GM12878 (cell line): Measurements from ENCODE around the gene IFITM1. TPM values are rescaled to one million over a fixed set of nuclear protein-coding genes. Genes with fewer than 3 reads are reported as not detected.
A peak's percentile ranks its signal among the peaks of the same experiment; 100 is the strongest.

Source experiments
- ATAC-seq: fragments of 200-7000 bp; cut with Tn5 transposase; 3 replicates; pipeline ENCODE4 v1.9.1; 2020; ENCODE audit warnings: mild to moderate bottlenecking, moderate library complexity
- BruUV-seq: library from RNA; stranded (reverse); fragments of 400-500 nt; replicated peaks from 2 replicates; lab custom pipeline; 2021; lab: Mats Ljungman, UMichigan
- CTCF ChIA-PET: fragments of 300-600 bp; sonication (Branson Sonifier 250); formaldehyde crosslinking; extraction: SDS; loops from one replicate; lab custom pipeline; 2021; ENCODE audit warnings: inconsistent platforms; lab: Yijun Ruan, JAX
- POLR2A ChIA-PET: fragments of 350-600 bp; formaldehyde crosslinking; extraction: SDS; loops from one replicate; lab custom pipeline; 2021; ENCODE audit warnings: inconsistent platforms; lab: Charles Lee
- RAD21 ChIA-PET: fragments of 300-600 bp; sonication (Branson Sonifier 250); formaldehyde crosslinking; loops from one replicate; lab custom pipeline; 2023; ENCODE audit warnings: antibody characterized with exemption; ENCODE audit not compliant: unreplicated experiment; lab: Charles Lee
- SMC1A ChIA-PET: fragments of 300-600 bp; sonication (Branson Sonifier 250); formaldehyde crosslinking; loops from one replicate; lab custom pipeline; 2023; ENCODE audit not compliant: unreplicated experiment, uncharacterized antibody; lab: Charles Lee
- DNase-seq: peaks from one replicate; pipeline ENCODE4 v3.0.0-alpha.2; 2011; ENCODE audit warnings: low read depth, low spot score
- FAIRE-seq: peaks from 3 replicates; lab custom pipeline; 2011; peaks lifted over from hg19 to GRCh38; lab: Jason Lieb, UNC
- H2AFZ ChIP-seq: 2 replicates; pipeline ENCODE4 v1.6.0; 2011; ENCODE audit warnings: low read depth, low read length, control low read depth; ENCODE audit not compliant: control insufficient read depth
- H3K27ac ChIP-seq: 2 replicates; pipeline ENCODE4 v1.5.1; 2011; ENCODE audit warnings: control low read depth; ENCODE audit not compliant: control insufficient read depth, insufficient read depth
- H3K27me3 ChIP-seq, 2 experiments: replicated peaks in 1 of 2; 2 replicates each; pipeline versions ENCODE4 v1.6.0 to v1.6.1; 2011; ENCODE audit warnings: low read length in 1 of 2; ENCODE audit not compliant: control insufficient read depth in 2 of 2, insufficient read depth in 2 of 2
- H3K36me3 ChIP-seq, 2 experiments: 2 replicates each; pipeline ENCODE4 v1.5.1; 2011; ENCODE audit warnings: low read length in 1 of 2; ENCODE audit not compliant: control insufficient read depth in 2 of 2, insufficient read depth in 2 of 2
- H3K4me1 ChIP-seq: 2 replicates; pipeline ENCODE4 v1.6.1; 2011; ENCODE audit warnings: mild to moderate bottlenecking, low read length, moderate library complexity, mixed read lengths; ENCODE audit not compliant: control insufficient read depth, insufficient read depth
- H3K4me2 ChIP-seq: 2 replicates; pipeline ENCODE4 v1.6.0; 2011; ENCODE audit warnings: control low read depth; ENCODE audit not compliant: control insufficient read depth, insufficient read depth
- H3K4me3 ChIP-seq: fragments of 200-600 bp; sonication (generic); 2 replicates; pipeline ENCODE4 v1.5.1; 2016
- H3K79me2 ChIP-seq: 2 replicates; pipeline ENCODE4 v1.6.0; 2011; ENCODE audit warnings: low read length; ENCODE audit not compliant: control insufficient read depth, insufficient read depth
- H3K9ac ChIP-seq: 2 replicates; pipeline ENCODE4 v1.8.0; 2011; ENCODE audit warnings: low read length, control low read depth, mixed read lengths; ENCODE audit not compliant: control insufficient read depth, insufficient read depth
- H3K9me3 ChIP-seq: replicated peaks from 3 replicates; pipeline ENCODE4 v1.5.1; 2011; ENCODE audit warnings: mild to moderate bottlenecking, low read length; ENCODE audit not compliant: control insufficient read depth, insufficient read depth
- H4K20me1 ChIP-seq: 2 replicates; pipeline ENCODE4 v1.6.0; 2011; ENCODE audit not compliant: control insufficient read depth, insufficient read depth
- ATF7 ChIP-seq: fragments of 450-650 bp; IDR thresholded peaks from 2 replicates; pipeline ENCODE4 v1.6.1; 2016; ENCODE audit warnings: low read depth, mild to moderate bottlenecking
- CUX1 ChIP-seq: IDR thresholded peaks from 2 replicates; pipeline ENCODE4 v1.6.1; 2012; ENCODE audit warnings: improper control_type of control experiment, low read depth, low read length; ENCODE audit not compliant: insufficient replicate concordance
- EGR1 ChIP-seq, 2 experiments: IDR thresholded peaks; 1 replicate in 1 of 2; 2 replicates in 1 of 2; pipeline ENCODE4 v1.6.1; 2011 to 2012; ENCODE audit warnings: low read depth in 2 of 2, low read length in 2 of 2, borderline replicate concordance in 1 of 2, mild to moderate bottlenecking in 1 of 2, moderate library complexity in 1 of 2
- HDAC6 ChIP-seq: fragments of 200-600 bp; sonication (generic); IDR thresholded peaks from one replicate; pipeline ENCODE4 v1.8.0; 2017; ENCODE audit warnings: antibody characterized with exemption; ENCODE audit not compliant: unreplicated experiment
- MEF2B ChIP-seq: fragments of 450-650 bp; IDR thresholded peaks from 2 replicates; pipeline ENCODE4 v1.6.1; 2018; ENCODE audit warnings: mild to moderate bottlenecking, moderate library complexity; ENCODE audit not compliant: partially characterized antibody, poor library complexity, severe bottlenecking
- RAD21 ChIP-seq: IDR thresholded peaks from 2 replicates; pipeline ENCODE4 v1.6.1; 2011; ENCODE audit warnings: mild to moderate bottlenecking, low read depth, low read length, moderate library complexity; ENCODE audit not compliant: insufficient read depth
- YY1 ChIP-seq: IDR thresholded peaks from 2 replicates; pipeline ENCODE4 v1.6.1; 2011; ENCODE audit warnings: low read depth, mild to moderate bottlenecking, low read length
- WGBS: methylation state at CpG from one replicate; pipeline ENCODE4 v1.1.6; 2016; ENCODE audit warnings: low lambda C conversion rate; ENCODE audit not compliant: insufficient replicate concordance, insufficient coverage; ENCODE audit errors: missing lambda C conversion rate; 5-methylcytosine and 5-hydroxymethylcytosine counted together
- in situ Hi-C: fragments of 300-500 bp; cut with MboI; formaldehyde crosslinking; loops from 9 replicates; pipeline ENCODE4 v1.14.3; 2018; ENCODE audit warnings: mixed read lengths
- intact Hi-C: fragments of 100-400 bp; cut with micrococcal nuclease; formaldehyde crosslinking; loops from one replicate; pipeline ENCODE4 v1.14.2; 2022; ENCODE audit not compliant: unreplicated experiment
- polyA plus RNA-seq, 11 experiments: library from polyadenylated mRNA; depleted of rRNA in 4 of 11; unstranded in 6 of 11; stranded (reverse) in 5 of 11; fragments of >200 nt; fragmentation: Nextera tagmentation in 4 of 11; fragmentation: Illumina TruSeq in 1 of 11; extraction: Ambion mirVana in 4 of 11; extraction: Trizol in 1 of 11; gene quantifications; 1 replicate in 1 of 11; 2 replicates in 10 of 11; pipeline versions ENCODE4 v1.2.1 to v1.2.3, GENCODE V29; 2011 to 2016; ENCODE audit warnings: inconsistent platforms in 2 of 11, missing spikeins in 2 of 11, low read depth in 1 of 11
- total RNA-seq, 4 experiments: library from RNA; depleted of rRNA in 3 of 4; stranded (reverse); fragments of >200 nt in 3 of 4; fragmentation: Illumina TruSeq in 1 of 4; extraction: Trizol in 1 of 4; gene quantifications; 2 replicates each; pipeline versions ENCODE4 v1.2.1 to v1.2.3, GENCODE V29; 2013 to 2021

The IFITM1 gene
- total and polyA plus RNA-seq, 10 of the 15 experiments (the other 5 are each of a cell fraction or from before 2014, with no cell fraction given): 396 to 2,788 (median 607) TPM

- no peak for TF ChIP-seq CUX1
- peak; percentile 48; the same call in 1 of the 2 replicates for TF ChIP-seq ATF7
- peak; percentile 29 for TF ChIP-seq MEF2B
- TF ChIP-seq HDAC6: no peak
- no peak for TF ChIP-seq RAD21
These were observed 10.5 kb upstream of the IFITM1 start (continued) for GRCh38 chr11:303363-303762.

- H3K27me3 ChIP-seq: no peaks in the 10 kb centered on the region
- ChIA-PET POLR2A (no interaction called here), SMC1A (interaction anchor here (2.8 to 3.2 kb wide), 2 partner anchors 36 to 53 kb away, joined by 11 to 18 read pairs; no protein-coding TSS in a partner anchor), RAD21 (interaction anchor here (1.4 to 2.4 kb wide), 3 partner anchors 52 to 68 kb away, joined by 3 to 19 read pairs (median 5); partner anchors contain the start of genes PSMD13 and SIRT3), CTCF (interaction anchor here (0.8 to 4.5 kb wide), 6 partner anchors 26 to 144 kb away, joined by 3 to 33 read pairs (median 8); no protein-coding TSS in a partner anchor)
- in situ Hi-C loops (no loop called here), intact Hi-C loops (loop anchor here (10.0 kb wide), 1 partner anchor 141 kb away; the partner anchor contains the start of gene ANO9)
- no peak for TF ChIP-seq EGR1 (IDR thresholded peaks at IDR 0.05; ENCODE audit: borderline replicate concordance in 1 of 2, low read depth in 2 of 2, low read length in 2 of 2)
- 0 out of 2 replicates have a peak, but pooled peaks have one; percentile 44 for TF ChIP-seq YY1
- DNase-seq: no peak
- WGBS: 90% methylated on average over 43 of the region's 52 CpGs
- H3K4me1 ChIP-seq: peaks cover 20% of the 10 kb centered on the region
- no peaks in the 10 kb centered on the region for H3K36me3 ChIP-seq
- H3K9ac ChIP-seq: no peak overlapping the region
- H2AFZ ChIP-seq: no peak overlapping the region
- H3K4me2 ChIP-seq: no peak overlapping the region
- H3K9me3 ChIP-seq: no peaks in the 10 kb centered on the region
- no TSS peak for BruUV-seq
- peaks cover 12% of the 10 kb centered on the region for H3K79me2 ChIP-seq
- H3K27ac ChIP-seq: no peak overlapping the region
- H4K20me1 ChIP-seq: no peaks in the 10 kb centered on the region
- ATAC-seq: no peak
- no peak for FAIRE-seq
- H3K4me3 ChIP-seq: no peak overlapping the region
These were observed 9.8 kb upstream of the IFITM1 start for GRCh38 chr11:304061-304506.
